Mesenchymal stem cell (in vitro differentiated cells and primary cell): ENCODE results near the gene GLA.

Source experiments
- DNase-seq: peaks from one replicate; pipeline ENCODE4 v3.0.0-alpha.2; 2013
- H2AFZ ChIP-seq: one replicate; pipeline ENCODE4 v1.6.1; 2013; ENCODE audit warnings: low read depth, mild to moderate bottlenecking, control low read depth, inconsistent platforms, low read length, moderate library complexity
- H2AK5ac ChIP-seq: 2 replicates; pipeline ENCODE4 v1.6.1; 2013; ENCODE audit warnings: low read length, moderate library complexity, mild to moderate bottlenecking, inconsistent platforms; ENCODE audit not compliant: severe bottlenecking
- H2BK120ac ChIP-seq: one replicate; pipeline ENCODE4 v1.6.1; 2013; ENCODE audit warnings: low read depth, mild to moderate bottlenecking, inconsistent platforms, low read length, moderate library complexity
- H2BK12ac ChIP-seq, 2 experiments: one replicate each; pipeline ENCODE4 v1.6.1; 2013; ENCODE audit warnings: inconsistent platforms in 2 of 2, low read length in 2 of 2, mild to moderate bottlenecking in 2 of 2, moderate library complexity in 2 of 2, control low read depth in 1 of 2
- H2BK15ac ChIP-seq: one replicate; pipeline ENCODE4 v1.6.1; 2013; ENCODE audit warnings: mild to moderate bottlenecking, low read depth, inconsistent platforms; ENCODE audit not compliant: poor library complexity, severe bottlenecking
- H2BK5ac ChIP-seq: 2 replicates; pipeline ENCODE4 v1.6.1; 2013; ENCODE audit warnings: low read depth, mild to moderate bottlenecking, low read length, control low read depth, inconsistent platforms; ENCODE audit not compliant: poor library complexity, severe bottlenecking
- H3K14ac ChIP-seq, 2 experiments: one replicate each; pipeline ENCODE4 v1.6.1; 2013; ENCODE audit warnings: inconsistent platforms in 2 of 2, low read length in 2 of 2, control low read depth in 1 of 2, mild to moderate bottlenecking in 1 of 2, moderate library complexity in 1 of 2
- H3K18ac ChIP-seq, 2 experiments: one replicate each; pipeline ENCODE4 v1.6.1; 2013; ENCODE audit warnings: inconsistent platforms in 2 of 2, low read length in 2 of 2, control low read depth in 1 of 2, low read depth in 1 of 2, mild to moderate bottlenecking in 1 of 2
- H3K23ac ChIP-seq, 2 experiments: one replicate each; pipeline ENCODE4 v1.6.1; 2013; ENCODE audit warnings: inconsistent platforms in 2 of 2, low read length in 2 of 2, mild to moderate bottlenecking in 2 of 2, moderate library complexity in 2 of 2, control low read depth in 1 of 2
- H3K27ac ChIP-seq: 2 replicates; pipeline ENCODE4 v1.5.1; 2013; ENCODE audit warnings: mild to moderate bottlenecking, moderate library complexity, low read length, control low read depth, inconsistent platforms; ENCODE audit not compliant: poor library complexity, severe bottlenecking
- H3K27me3 ChIP-seq, 2 experiments: 2 replicates each; pipeline versions ENCODE4 v1.6.1 to v1.7.0; 2013; ENCODE audit warnings: low read length in 2 of 2, mild to moderate bottlenecking in 2 of 2, moderate library complexity in 2 of 2, control low read depth in 1 of 2, inconsistent platforms in 1 of 2; ENCODE audit not compliant: control insufficient read depth in 1 of 2, insufficient read depth in 1 of 2
- H3K36me3 ChIP-seq, 2 experiments: 2 replicates each; pipeline versions ENCODE4 v1.6.1 to v1.7.0; 2013; ENCODE audit warnings: low read length in 2 of 2, control low read depth in 1 of 2, inconsistent platforms in 1 of 2, low read depth in 1 of 2, mild to moderate bottlenecking in 1 of 2; ENCODE audit not compliant: insufficient read depth in 2 of 2, control insufficient read depth in 1 of 2
- H3K4ac ChIP-seq, 2 experiments: one replicate each; pipeline ENCODE4 v1.6.1; 2013; ENCODE audit warnings: inconsistent platforms in 2 of 2, low read length in 2 of 2, mild to moderate bottlenecking in 2 of 2, moderate library complexity in 2 of 2, control low read depth in 1 of 2, low read depth in 1 of 2
- H3K4me1 ChIP-seq: 2 replicates; pipeline ENCODE4 v1.6.1; 2013; ENCODE audit warnings: low read depth, low read length, control low read depth; ENCODE audit not compliant: control insufficient read depth, insufficient read depth
- H3K4me2 ChIP-seq: 2 replicates; pipeline ENCODE4 v1.6.1; 2013; ENCODE audit warnings: low read length, mild to moderate bottlenecking, inconsistent platforms; ENCODE audit not compliant: poor library complexity, severe bottlenecking
- H3K4me3 ChIP-seq, 2 experiments: 2 replicates each; pipeline versions ENCODE4 v1.5.1 to v1.7.0; 2013; ENCODE audit warnings: low read length in 2 of 2, mild to moderate bottlenecking in 2 of 2, control low read depth in 1 of 2, low read depth in 1 of 2; ENCODE audit not compliant: insufficient read depth in 1 of 2
- H3K79me1 ChIP-seq: replicated peaks from 2 replicates; pipeline ENCODE4 v1.6.1; 2013; ENCODE audit warnings: mild to moderate bottlenecking, control low read depth, low read length, inconsistent platforms; ENCODE audit not compliant: poor library complexity, severe bottlenecking
- H3K9ac ChIP-seq: 2 replicates; pipeline ENCODE4 v1.7.0; 2013; ENCODE audit warnings: mild to moderate bottlenecking, low read length, moderate library complexity
- H3K9me3 ChIP-seq: 2 replicates; pipeline ENCODE4 v1.7.0; 2013; ENCODE audit warnings: mild to moderate bottlenecking, low read length; ENCODE audit not compliant: control insufficient read depth
- H4K8ac ChIP-seq: one replicate; pipeline ENCODE4 v1.6.1; 2013; ENCODE audit warnings: inconsistent platforms, mild to moderate bottlenecking, low read length, moderate library complexity
- H4K91ac ChIP-seq: one replicate; pipeline ENCODE4 v1.6.1; 2013; ENCODE audit warnings: mild to moderate bottlenecking, low read length, inconsistent platforms
- WGBS: methylation state at CpG from one replicate; pipeline ENCODE4 v1.1.7; 2013; ENCODE audit warnings: mixed read lengths; 5-methylcytosine and 5-hydroxymethylcytosine counted together

GLA gene

GRCh38 chrX:101449279-101449678 lies 41.6 kb upstream of the GLA start:
- Histone ChIP-seq H3K4ac (no peak overlapping the region), H3K14ac (no peak overlapping the region), H3K23ac (no peak overlapping the region), H2AK5ac (no peak overlapping the region), H4K8ac (no peak overlapping the region), H4K91ac (no peak overlapping the region), H2BK5ac (no peak overlapping the region), H3K4me3 (no peak overlapping the region), H3K79me1 (peaks cover 1% of the 10 kb centered on the region), H3K18ac (no peak overlapping the region), H3K4me1 (peaks cover 6% of the 10 kb centered on the region), H2AFZ (no peak overlapping the region), H3K36me3 (peaks cover 0 to 11% of the 10 kb centered on the region in 2 experiments), H3K4me2 (no peak overlapping the region), H3K27me3 (no peaks in the 10 kb centered on the region), H3K9ac (no peak overlapping the region), H2BK12ac (no peak overlapping the region), H2BK120ac (no peak overlapping the region), H3K9me3 (no peaks in the 10 kb centered on the region), H3K27ac (no peak overlapping the region), H2BK15ac (no peak overlapping the region)
- no peak for DNase-seq
- no CpG with 5 or more reads among the region's 1 CpG for WGBS

DNA sequence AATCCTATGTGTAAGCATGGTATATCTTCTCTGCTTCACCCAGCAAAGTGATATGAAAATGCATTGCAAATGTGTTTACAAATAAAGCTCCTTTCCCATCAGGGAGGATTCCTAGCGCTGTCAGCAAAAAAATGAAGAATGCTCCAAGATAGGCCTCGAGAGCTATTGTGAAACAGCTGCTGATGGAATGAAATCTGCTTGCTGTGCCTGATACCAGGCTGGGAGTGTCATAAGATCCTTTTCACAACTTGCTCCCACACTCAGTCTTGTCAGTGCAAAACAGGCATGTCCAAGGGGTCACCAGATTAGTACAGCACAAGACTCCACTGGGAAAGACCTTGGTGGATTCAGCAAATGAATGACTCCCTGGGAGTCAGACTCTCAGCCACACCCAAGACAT lies 34.4 kb upstream of the GLA start:
- H3K9me3 ChIP-seq, result no peaks in the 10 kb centered on the region
- H2BK15ac ChIP-seq, result no peak overlapping the region
- H2AK5ac ChIP-seq, result no peak overlapping the region
- no peak overlapping the region for H3K14ac ChIP-seq
- no peak overlapping the region for H2BK12ac ChIP-seq
- H3K18ac ChIP-seq, result no peak overlapping the region
- peaks cover 4% of the 10 kb centered on the region for H3K79me1 ChIP-seq
- DNase-seq, result peak; percentile 21
- H4K8ac ChIP-seq, result no peak overlapping the region
- H2BK120ac ChIP-seq, result no peak overlapping the region
- no peak overlapping the region for H3K9ac ChIP-seq
- H4K91ac ChIP-seq, result no peak overlapping the region
- WGBS, result 64% methylated on average over 2 of the region's 2 CpGs
- H2BK5ac ChIP-seq, result no peak overlapping the region
- no peaks in the 10 kb centered on the region for H3K4me1 ChIP-seq
- H3K4ac ChIP-seq, result no peak overlapping the region
- no peak overlapping the region for H3K4me3 ChIP-seq
- no peak overlapping the region for H3K4me2 ChIP-seq
- no peak overlapping the region for H3K27ac ChIP-seq
- H3K23ac ChIP-seq, result no peak overlapping the region
- H3K27me3 ChIP-seq, result no peaks in the 10 kb centered on the region
- H3K36me3 ChIP-seq, result peaks cover 15 to 36% of the 10 kb centered on the region in 2 experiments
- no peak overlapping the region for H2AFZ ChIP-seq

DNA sequence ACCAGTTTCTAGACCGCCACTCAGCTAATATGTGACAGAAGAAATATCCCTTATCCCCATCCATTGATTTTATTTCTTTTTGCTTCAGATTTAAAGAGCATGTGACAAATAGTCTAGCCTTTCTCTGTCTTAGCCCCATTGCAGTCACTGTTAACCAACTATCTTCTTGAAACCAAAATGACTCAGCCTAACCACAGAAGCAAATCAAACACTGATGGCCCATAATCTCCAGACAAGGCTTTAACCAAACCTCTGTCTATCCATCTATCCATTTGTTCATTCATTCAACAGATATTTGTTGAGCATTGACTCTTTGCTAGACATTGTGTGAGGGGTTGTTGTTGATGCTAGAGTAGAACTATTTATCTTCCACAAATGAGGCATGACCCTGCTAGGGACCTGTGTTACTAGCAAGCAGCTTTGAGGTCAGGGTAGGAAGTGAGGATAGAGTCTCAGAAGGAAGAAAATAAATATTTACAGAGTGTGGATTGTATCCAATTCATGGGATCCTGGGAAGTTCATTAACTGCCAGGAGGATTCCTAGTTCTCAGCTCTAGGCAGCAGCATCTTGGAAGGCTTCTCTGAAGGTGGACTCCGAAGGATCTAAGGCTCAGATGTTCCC lies 22.8 kb upstream of the GLA start:
- Histone ChIP-seq H3K18ac (no peak overlapping the region), H3K4me3 (no peak overlapping the region), H3K27me3 (no peaks in the 10 kb centered on the region), H3K4me2 (no peak overlapping the region), H3K9me3 (peaks cover 12% of the 10 kb centered on the region), H2AFZ (no peak overlapping the region), H2BK120ac (no peak overlapping the region), H3K79me1 (peaks cover 3% of the 10 kb centered on the region), H4K91ac (no peak overlapping the region), H3K4me1 (no peaks in the 10 kb centered on the region), H4K8ac (no peak overlapping the region), H3K14ac (no peak overlapping the region), H2BK15ac (no peak overlapping the region), H3K36me3 (peaks cover 7 to 23% of the 10 kb centered on the region in 2 experiments), H2BK12ac (no peak overlapping the region), H2AK5ac (no peak overlapping the region), H2BK5ac (no peak overlapping the region), H3K4ac (no peak overlapping the region), H3K27ac (no peak overlapping the region), H3K9ac (peak overlapping the region; percentile 21), H3K23ac (no peak overlapping the region)
- DNase-seq, result peak; percentile 72
- 90% methylated on average over 2 of the region's 2 CpGs for WGBS

GRCh38 chrX:101429934-101430333 lies 22.2 kb upstream of the GLA start:
- Histone ChIP-seq H3K79me1 (peaks cover 3% of the 10 kb centered on the region), H2BK5ac (no peak overlapping the region), H2AK5ac (no peak overlapping the region), H2BK120ac (no peak overlapping the region), H2AFZ (no peak overlapping the region), H3K36me3 (peaks cover 7 to 24% of the 10 kb centered on the region in 2 experiments), H3K9me3 (peaks cover 12% of the 10 kb centered on the region), H3K4me2 (no peak overlapping the region), H3K27ac (no peak overlapping the region), H3K23ac (no peak overlapping the region), H4K8ac (no peak overlapping the region), H3K4ac (no peak overlapping the region), H3K4me1 (no peaks in the 10 kb centered on the region), H2BK15ac (no peak overlapping the region), H2BK12ac (no peak overlapping the region), H3K9ac (peak overlapping the region; percentile 21), H3K18ac (no peak overlapping the region), H3K27me3 (no peaks in the 10 kb centered on the region), H3K14ac (no peak overlapping the region), H4K91ac (no peak overlapping the region), H3K4me3 (no peak overlapping the region)
- DNase-seq, result peak; percentile 69
- 7% methylated on average over 1 of the region's 1 CpG for WGBS
